WTC11 (cell line): ENCODE results near the gene LY6G6C.

Experiments used
- ATF3 ChIP-seq: sonication (generic); formaldehyde crosslinking; conservative IDR thresholded peaks from 2 replicates; pipeline ENCODE4 v1.8.1; 2022; ENCODE audit warnings: mild to moderate bottlenecking, missing genetic modification reagents
- E2F4 ChIP-seq: sonication (generic); formaldehyde crosslinking; IDR thresholded peaks from 2 replicates; pipeline ENCODE4 v1.8.1; 2022; ENCODE audit warnings: low read depth, mild to moderate bottlenecking, moderate library complexity, missing genetic modification reagents, borderline replicate concordance
- NFE2L1 ChIP-seq: sonication (generic); formaldehyde crosslinking; IDR thresholded peaks from 2 replicates; pipeline ENCODE4 v1.8.1; 2023; ENCODE audit warnings: missing genetic modification reagents
- NR2C2 ChIP-seq: sonication (generic); formaldehyde crosslinking; IDR thresholded peaks from 2 replicates; pipeline ENCODE4 v1.8.0; 2022; ENCODE audit warnings: mild to moderate bottlenecking, missing genetic modification reagents
- RORB ChIP-seq: fragments of 250-450 bp; sonication (Bioruptor Pico); IDR thresholded peaks from 2 replicates; pipeline ENCODE4 v1.9.0; 2021; ENCODE audit warnings: mild to moderate bottlenecking
- TEAD4 ChIP-seq: sonication (generic); formaldehyde crosslinking; IDR thresholded peaks from 2 replicates; pipeline ENCODE4 v1.8.0; 2022; ENCODE audit warnings: mild to moderate bottlenecking, missing genetic modification reagents
- ZNF416 ChIP-seq: fragments of 250-450 bp; sonication (Bioruptor Pico); IDR thresholded peaks from 2 replicates; pipeline ENCODE4 v1.9.0; 2021; ENCODE audit warnings: mild to moderate bottlenecking, inconsistent platforms
- ZNF423 ChIP-seq: fragments of 250-450 bp; sonication (Bioruptor Pico); IDR thresholded peaks from 2 replicates; pipeline ENCODE4 v2.1.2; 2022; ENCODE audit warnings: mild to moderate bottlenecking, moderate library complexity
- TF ChIP-seq, protein P1 (sequence below): fragments of 200-600 bp; IDR thresholded peaks from 2 replicates; pipeline ENCODE4 v1.8.0; 2022; ENCODE audit warnings: antibody characterized with exemption
- TF ChIP-seq, protein P2 (sequence below): sonication (generic); formaldehyde crosslinking; IDR thresholded peaks from 2 replicates; pipeline ENCODE4 v1.8.1; 2023; ENCODE audit warnings: mild to moderate bottlenecking, missing genetic modification reagents, moderate library complexity
- TF ChIP-seq, protein P3 (sequence below): sonication (generic); formaldehyde crosslinking; IDR thresholded peaks from 2 replicates; pipeline ENCODE4 v1.8.0; 2022; ENCODE audit warnings: mild to moderate bottlenecking, missing genetic modification reagents

- TF ChIP-seq E2F4 (no peak), TEAD4 (CRISPR knock-in tag) (no peak), ZNF423 (no peak), ZNF416 (no peak), NR2C2 (no peak), RORB (CRISPR knock-in tag) (no peak), NFE2L1 (CRISPR knock-in tag) (no peak), ATF3 (CRISPR knock-in tag) (no peak)
- TF ChIP-seq, protein P1, sequence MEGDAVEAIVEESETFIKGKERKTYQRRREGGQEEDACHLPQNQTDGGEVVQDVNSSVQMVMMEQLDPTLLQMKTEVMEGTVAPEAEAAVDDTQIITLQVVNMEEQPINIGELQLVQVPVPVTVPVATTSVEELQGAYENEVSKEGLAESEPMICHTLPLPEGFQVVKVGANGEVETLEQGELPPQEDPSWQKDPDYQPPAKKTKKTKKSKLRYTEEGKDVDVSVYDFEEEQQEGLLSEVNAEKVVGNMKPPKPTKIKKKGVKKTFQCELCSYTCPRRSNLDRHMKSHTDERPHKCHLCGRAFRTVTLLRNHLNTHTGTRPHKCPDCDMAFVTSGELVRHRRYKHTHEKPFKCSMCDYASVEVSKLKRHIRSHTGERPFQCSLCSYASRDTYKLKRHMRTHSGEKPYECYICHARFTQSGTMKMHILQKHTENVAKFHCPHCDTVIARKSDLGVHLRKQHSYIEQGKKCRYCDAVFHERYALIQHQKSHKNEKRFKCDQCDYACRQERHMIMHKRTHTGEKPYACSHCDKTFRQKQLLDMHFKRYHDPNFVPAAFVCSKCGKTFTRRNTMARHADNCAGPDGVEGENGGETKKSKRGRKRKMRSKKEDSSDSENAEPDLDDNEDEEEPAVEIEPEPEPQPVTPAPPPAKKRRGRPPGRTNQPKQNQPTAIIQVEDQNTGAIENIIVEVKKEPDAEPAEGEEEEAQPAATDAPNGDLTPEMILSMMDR = no peak
- TF ChIP-seq, protein P2, sequence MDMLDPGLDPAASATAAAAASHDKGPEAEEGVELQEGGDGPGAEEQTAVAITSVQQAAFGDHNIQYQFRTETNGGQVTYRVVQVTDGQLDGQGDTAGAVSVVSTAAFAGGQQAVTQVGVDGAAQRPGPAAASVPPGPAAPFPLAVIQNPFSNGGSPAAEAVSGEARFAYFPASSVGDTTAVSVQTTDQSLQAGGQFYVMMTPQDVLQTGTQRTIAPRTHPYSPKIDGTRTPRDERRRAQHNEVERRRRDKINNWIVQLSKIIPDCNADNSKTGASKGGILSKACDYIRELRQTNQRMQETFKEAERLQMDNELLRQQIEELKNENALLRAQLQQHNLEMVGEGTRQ (CRISPR knock-in tag) = no peak
- TF ChIP-seq, protein P3, sequence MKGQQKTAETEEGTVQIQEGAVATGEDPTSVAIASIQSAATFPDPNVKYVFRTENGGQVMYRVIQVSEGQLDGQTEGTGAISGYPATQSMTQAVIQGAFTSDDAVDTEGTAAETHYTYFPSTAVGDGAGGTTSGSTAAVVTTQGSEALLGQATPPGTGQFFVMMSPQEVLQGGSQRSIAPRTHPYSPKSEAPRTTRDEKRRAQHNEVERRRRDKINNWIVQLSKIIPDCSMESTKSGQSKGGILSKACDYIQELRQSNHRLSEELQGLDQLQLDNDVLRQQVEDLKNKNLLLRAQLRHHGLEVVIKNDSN = no peak
Measured at GRCh38 chr6:31669676-31670075, 51.9 kb downstream of the LY6G6C start, which contains the start of gene LY6G5B.
